Measurements from ENCODE around the gene PTPRK. TPM values are rescaled to one million over a fixed set of nuclear protein-coding genes. Genes with fewer than 3 reads are reported as not detected.

The PTPRK gene
- total and polyA plus RNA-seq, 10 of the 15 experiments (the other 5 are each of a cell fraction or from before 2014, with no cell fraction given): 0.23 to 1.9 (median 0.55) TPM

DNA sequence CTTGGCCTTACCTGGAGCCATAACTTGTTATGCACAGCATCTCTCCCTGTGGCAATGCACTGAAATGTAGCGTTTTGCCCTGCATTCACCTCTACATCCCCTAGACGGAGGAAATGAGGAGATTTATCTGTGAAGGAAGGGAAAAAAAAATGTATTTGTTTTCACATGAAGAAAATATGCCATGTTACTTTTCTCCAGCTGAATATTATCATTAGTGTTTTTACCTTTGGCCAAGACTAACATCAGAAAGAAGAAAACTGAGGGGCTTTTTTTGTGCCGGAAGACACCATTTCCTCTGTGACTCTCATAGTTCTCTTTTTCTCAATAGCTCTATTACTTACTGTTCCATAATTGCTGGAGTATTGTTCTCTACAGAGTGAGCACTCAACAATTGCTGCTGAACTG, 280.4 kb downstream of the PTPRK start:
- DNase-seq (ENCODE audit: low read depth, low spot score) (peak; percentile 5), FAIRE-seq (no peak), ATAC-seq (peak; percentile 86)
- Histone ChIP-seq H3K9ac (ENCODE audit: control insufficient read depth, insufficient read depth, low read length) (no peak overlapping the region), H3K4me2 (ENCODE audit: control insufficient read depth, insufficient read depth) (no peak overlapping the region), H2AFZ (ENCODE audit: control insufficient read depth, low read depth, low read length) (peak overlapping the region; percentile 37), H3K4me1 (ENCODE audit: control insufficient read depth, insufficient read depth, low read length) (no peaks in the 10 kb centered on the region), H3K79me2 (ENCODE audit: control insufficient read depth, insufficient read depth, low read length) (no peaks in the 10 kb centered on the region), H3K36me3 (ENCODE audit: control insufficient read depth in 2 of 2, insufficient read depth in 2 of 2, low read length in 1 of 2) (no peaks in the 10 kb centered on the region), H3K4me3 (no peak overlapping the region), H3K9me3 (replicated peaks; ENCODE audit: control insufficient read depth, insufficient read depth, low read length) (no peaks in the 10 kb centered on the region), H3K27ac (ENCODE audit: control insufficient read depth, insufficient read depth) (no peak overlapping the region), H3K27me3 (replicated peaks in 1 of 2; ENCODE audit: control insufficient read depth in 2 of 2, insufficient read depth in 2 of 2, low read length in 1 of 2) (no peaks in the 10 kb centered on the region), H4K20me1 (ENCODE audit: control insufficient read depth, insufficient read depth) (no peaks in the 10 kb centered on the region)
- TF ChIP-seq KLF5 (IDR thresholded peaks at IDR 0.05; ENCODE audit: partially characterized antibody) (no peak), HDAC6 (IDR thresholded peaks at IDR 0.05; ENCODE audit: unreplicated experiment) (no peak), WRNIP1 (IDR thresholded peaks at IDR 0.05; ENCODE audit: borderline replicate concordance, low read depth, low read length) (no peak), POLR2AphosphoS2 (IDR thresholded peaks at IDR 0.05; ENCODE audit: low read depth, low read length) (no peak), IKZF1 (conservative IDR thresholded peaks at IDR 0.05) (no peak), ZBED1 (IDR thresholded peaks at IDR 0.05; ENCODE audit: borderline replicate concordance) (no peak), STAT1 (conservative IDR thresholded peaks at IDR 0.05) (no peak), SUPT20H (IDR thresholded peaks at IDR 0.05; ENCODE audit: borderline replicate concordance, control insufficient read depth, low read depth, low read length) (no peak), NR2C2 (IDR thresholded peaks at IDR 0.05; ENCODE audit: borderline replicate concordance, control insufficient read depth, insufficient read length, low read depth) (no peak), ZNF274 (IDR thresholded peaks at IDR 0.05; ENCODE audit: insufficient read depth, insufficient read length) (no peak), RBBP5 (conservative IDR thresholded peaks at IDR 0.05) (no peak), SP1 (IDR thresholded peaks at IDR 0.05; ENCODE audit: low read depth, low read length) (no peak), BACH1 (IDR thresholded peaks at IDR 0.05; ENCODE audit: borderline replicate concordance) (no peak), ZZZ3 (IDR thresholded peaks at IDR 0.05; ENCODE audit: control insufficient read depth, insufficient read length, low read depth) (no peak), DPF2 (IDR thresholded peaks at IDR 0.05) (no peak), NR2C1 (IDR thresholded peaks at IDR 0.05) (no peak)
- TF ChIP-seq, protein P1, sequence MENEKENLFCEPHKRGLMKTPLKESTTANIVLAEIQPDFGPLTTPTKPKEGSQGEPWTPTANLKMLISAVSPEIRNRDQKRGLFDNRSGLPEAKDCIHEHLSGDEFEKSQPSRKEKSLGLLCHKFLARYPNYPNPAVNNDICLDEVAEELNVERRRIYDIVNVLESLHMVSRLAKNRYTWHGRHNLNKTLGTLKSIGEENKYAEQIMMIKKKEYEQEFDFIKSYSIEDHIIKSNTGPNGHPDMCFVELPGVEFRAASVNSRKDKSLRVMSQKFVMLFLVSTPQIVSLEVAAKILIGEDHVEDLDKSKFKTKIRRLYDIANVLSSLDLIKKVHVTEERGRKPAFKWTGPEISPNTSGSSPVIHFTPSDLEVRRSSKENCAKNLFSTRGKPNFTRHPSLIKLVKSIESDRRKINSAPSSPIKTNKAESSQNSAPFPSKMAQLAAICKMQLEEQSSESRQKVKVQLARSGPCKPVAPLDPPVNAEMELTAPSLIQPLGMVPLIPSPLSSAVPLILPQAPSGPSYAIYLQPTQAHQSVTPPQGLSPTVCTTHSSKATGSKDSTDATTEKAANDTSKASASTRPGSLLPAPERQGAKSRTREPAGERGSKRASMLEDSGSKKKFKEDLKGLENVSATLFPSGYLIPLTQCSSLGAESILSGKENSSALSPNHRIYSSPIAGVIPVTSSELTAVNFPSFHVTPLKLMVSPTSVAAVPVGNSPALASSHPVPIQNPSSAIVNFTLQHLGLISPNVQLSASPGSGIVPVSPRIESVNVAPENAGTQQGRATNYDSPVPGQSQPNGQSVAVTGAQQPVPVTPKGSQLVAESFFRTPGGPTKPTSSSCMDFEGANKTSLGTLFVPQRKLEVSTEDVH (IDR thresholded peaks at IDR 0.05; ENCODE audit: low read depth, partially characterized antibody): no peak
- TF ChIP-seq, protein P2, sequence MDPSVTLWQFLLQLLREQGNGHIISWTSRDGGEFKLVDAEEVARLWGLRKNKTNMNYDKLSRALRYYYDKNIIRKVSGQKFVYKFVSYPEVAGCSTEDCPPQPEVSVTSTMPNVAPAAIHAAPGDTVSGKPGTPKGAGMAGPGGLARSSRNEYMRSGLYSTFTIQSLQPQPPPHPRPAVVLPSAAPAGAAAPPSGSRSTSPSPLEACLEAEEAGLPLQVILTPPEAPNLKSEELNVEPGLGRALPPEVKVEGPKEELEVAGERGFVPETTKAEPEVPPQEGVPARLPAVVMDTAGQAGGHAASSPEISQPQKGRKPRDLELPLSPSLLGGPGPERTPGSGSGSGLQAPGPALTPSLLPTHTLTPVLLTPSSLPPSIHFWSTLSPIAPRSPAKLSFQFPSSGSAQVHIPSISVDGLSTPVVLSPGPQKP (IDR thresholded peaks at IDR 0.05; ENCODE audit: low read depth, low read length): no peak
- TF ChIP-seq, protein P3, sequence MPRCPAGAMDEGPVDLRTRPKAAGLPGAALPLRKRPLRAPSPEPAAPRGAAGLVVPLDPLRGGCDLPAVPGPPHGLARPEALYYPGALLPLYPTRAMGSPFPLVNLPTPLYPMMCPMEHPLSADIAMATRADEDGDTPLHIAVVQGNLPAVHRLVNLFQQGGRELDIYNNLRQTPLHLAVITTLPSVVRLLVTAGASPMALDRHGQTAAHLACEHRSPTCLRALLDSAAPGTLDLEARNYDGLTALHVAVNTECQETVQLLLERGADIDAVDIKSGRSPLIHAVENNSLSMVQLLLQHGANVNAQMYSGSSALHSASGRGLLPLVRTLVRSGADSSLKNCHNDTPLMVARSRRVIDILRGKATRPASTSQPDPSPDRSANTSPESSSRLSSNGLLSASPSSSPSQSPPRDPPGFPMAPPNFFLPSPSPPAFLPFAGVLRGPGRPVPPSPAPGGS (IDR thresholded peaks at IDR 0.05; ENCODE audit: borderline replicate concordance, insufficient read depth, low read depth, low read length, poor library complexity, severe bottlenecking): no peak
- 28% methylated on average over 3 of the region's 3 CpGs for WGBS (ENCODE audit: insufficient coverage, insufficient replicate concordance, low lambda C conversion rate, missing lambda C conversion rate)
- ChIA-PET SMC1A (ENCODE audit: uncharacterized antibody, unreplicated experiment) (no interaction called here), CTCF (interaction anchor here (0.6 kb wide), 1 partner anchor 818 kb away, joined by 4 read pairs; no protein-coding TSS in a partner anchor), POLR2A (no interaction called here), RAD21 (ENCODE audit: unreplicated experiment) (no interaction called here)
- in situ Hi-C loops (cut with MboI): no loop called here
- BruUV-seq (replicated peaks): no TSS peak
- intact Hi-C loops (cut with micrococcal nuclease; ENCODE audit: unreplicated experiment): no loop called here

Measured in GM12878 (cell line).